NCI-H748 (cell line): ENCODE measurements around the gene TANGO2.

Experiments used
- DNase-seq: peaks from one replicate; lab custom pipeline; 2025; ENCODE audit not compliant: unreplicated experiment; lab: John Stamatoyannopoulos, UW

The TANGO2 gene

GRCh38 chr22:20024650-20025397 is 3.9 kb downstream of the TANGO2 start:
- no peak for DNase-seq

- DNase-seq = no peak
Observed at GRCh38 chr22:20025401-20026203, 4.7 kb downstream of the TANGO2 start.

- no peak for DNase-seq
Observed at GRCh38 chr22:20026204-20026908, 5.4 kb downstream of the TANGO2 start.

- DNase-seq = no peak
Observed at GRCh38 chr22:20026996-20027601, 6.2 kb downstream of the TANGO2 start.

- no peak for DNase-seq
Observed at GRCh38 chr22:20027966-20028854, 7.3 kb downstream of the TANGO2 start.

- DNase-seq = no peak
Observed at GRCh38 chr22:20028855-20029549, 8.1 kb downstream of the TANGO2 start.

GRCh38 chr22:20029550-20030225 is 8.8 kb downstream of the TANGO2 start:
- no peak for DNase-seq

GRCh38 chr22:20031732-20032406 is 11.0 kb downstream of the TANGO2 start:
- DNase-seq = peak; percentile 75

- no peak for DNase-seq
Observed at GRCh38 chr22:20032407-20032991, 11.6 kb downstream of the TANGO2 start.

- no peak for DNase-seq
Observed at GRCh38 chr22:20033045-20033706, 12.3 kb downstream of the TANGO2 start.

GRCh38 chr22:20034143-20034542 is 13.2 kb downstream of the TANGO2 start:
- no peak for DNase-seq

- DNase-seq = no peak
Observed at GRCh38 chr22:20035375-20036083, 14.6 kb downstream of the TANGO2 start.

- DNase-seq = no peak
Observed at GRCh38 chr22:20036084-20036482, 15.2 kb downstream of the TANGO2 start.

- no peak for DNase-seq
Observed at GRCh38 chr22:20036535-20037392, 15.9 kb downstream of the TANGO2 start.

- DNase-seq = no peak
Observed at GRCh38 chr22:20037419-20037818, 16.5 kb downstream of the TANGO2 start.

GRCh38 chr22:20038574-20038973 is 17.7 kb downstream of the TANGO2 start:
- no peak for DNase-seq
